ENCODE measurements around the gene C1QTNF1.

Gene C1QTNF1

GRCh38 chr17:79002291-79002690 is 21.7 kb upstream of the C1QTNF1 start:
- DNase-seq (ENCODE audit: low read depth in 2 of 2) = no peak
- no peak overlapping the region for H3K4me3 ChIP-seq (replicated peaks in 1 of 2; ENCODE audit: low read depth in 2 of 2, low read length in 2 of 2)
- TF ChIP-seq CTCF (IDR thresholded peaks at IDR 0.05; ENCODE audit: low read depth, low read length) = no peak

GRCh38 chr17:79002796-79003593 is 21.0 kb upstream of the C1QTNF1 start:
- no peak overlapping the region for H3K4me3 ChIP-seq (replicated peaks in 1 of 2; ENCODE audit: low read depth in 2 of 2, low read length in 2 of 2)
- no peak for TF ChIP-seq CTCF (IDR thresholded peaks at IDR 0.05; ENCODE audit: low read depth, low read length)
- DNase-seq (ENCODE audit: low read depth in 2 of 2) = no peak

- H3K4me3 ChIP-seq (replicated peaks in 1 of 2; ENCODE audit: low read depth in 2 of 2, low read length in 2 of 2) = no peak overlapping the region
- no peak for TF ChIP-seq CTCF (IDR thresholded peaks at IDR 0.05; ENCODE audit: low read depth, low read length)
- DNase-seq (ENCODE audit: low read depth in 2 of 2) = no peak
These were observed 20.1 kb upstream of the C1QTNF1 start for GRCh38 chr17:79003661-79004411.

GRCh38 chr17:79005063-79005861 is 18.7 kb upstream of the C1QTNF1 start:
- no peak for DNase-seq (ENCODE audit: low read depth in 2 of 2)
- H3K4me3 ChIP-seq (replicated peaks in 1 of 2; ENCODE audit: low read depth in 2 of 2, low read length in 2 of 2) = no peak overlapping the region
- TF ChIP-seq CTCF (IDR thresholded peaks at IDR 0.05; ENCODE audit: low read depth, low read length) = no peak

- no peak for DNase-seq (ENCODE audit: low read depth in 2 of 2)
- no peak overlapping the region for H3K4me3 ChIP-seq (replicated peaks in 1 of 2; ENCODE audit: low read depth in 2 of 2, low read length in 2 of 2)
- no peak for TF ChIP-seq CTCF (IDR thresholded peaks at IDR 0.05; ENCODE audit: low read depth, low read length)
These were observed 17.9 kb upstream of the C1QTNF1 start for GRCh38 chr17:79006046-79006445.

- TF ChIP-seq CTCF (IDR thresholded peaks at IDR 0.05; ENCODE audit: low read depth, low read length) = no peak
- no peak for DNase-seq (ENCODE audit: low read depth in 2 of 2)
- H3K4me3 ChIP-seq (replicated peaks in 1 of 2; ENCODE audit: low read depth in 2 of 2, low read length in 2 of 2) = no peak overlapping the region
These were observed 17.0 kb upstream of the C1QTNF1 start for GRCh38 chr17:79006794-79007503.

All from cardiac fibroblast (primary cell).